Right ventricle myocardium inferior (tissue), 1 donor: ENCODE measurements around the gene CSNK2A2. TPM values are rescaled to one million over a fixed set of nuclear protein-coding genes. Genes with fewer than 3 reads are reported as not detected.

ENCODE experiments used
- ATAC-seq: fragments of 200-7000 bp; cut with Tn5 transposase; one replicate; pipeline ENCODE4 v1.9.1; 2020; ENCODE audit warnings: mild to moderate bottlenecking, moderate library complexity
- DNase-seq: peaks from one replicate; pipeline ENCODE4 v3.0.0; 2021; ENCODE audit errors: missing footprints
- intact Hi-C: fragments of 100-400 bp; cut with DNase I; formaldehyde crosslinking; loops from one replicate; pipeline ENCODE4 v1.11.0; 2022
- total RNA-seq: library from RNA; stranded (reverse); fragmentation: NEBNext Ultra II Directional; extraction: Animal tissue kit (Norgen Biotek cat#: 25700); gene quantifications from one replicate; pipeline ENCODE4 v1.2.1, GENCODE V29; 2021
- donor health status: DM: no; HTN: yes; CAD: no; lungs with severe emphysema.

Gene CSNK2A2
- total RNA-seq, 1 donor from 2014 or later = 29.7 TPM

- ATAC-seq = no peak
- DNase-seq = no peak
Observed at GRCh38 chr16:58121132-58121531, 76.8 kb downstream of the CSNK2A2 start.

GRCh38 chr16:58120234-58120633 lies 77.7 kb downstream of the CSNK2A2 start:
- DNase-seq (no peak), ATAC-seq (no peak)
- intact Hi-C loops = no loop called here

More at GRCh38 chr16:58121132-58121531, 76.8 kb downstream of the CSNK2A2 start:
- intact Hi-C loops = no loop called here

GRCh38 chr16:58119509-58119845 lies 78.4 kb downstream of the CSNK2A2 start:
- peak; percentile 18 for ATAC-seq
- no peak for DNase-seq
- intact Hi-C loops = no loop called here

- no peak for DNase-seq
- peak; percentile 80 for ATAC-seq
- intact Hi-C loops = no loop called here
Observed at GRCh38 chr16:58118801-58119508, 79.0 kb downstream of the CSNK2A2 start.

GRCh38 chr16:58116529-58116928 lies 81.4 kb downstream of the CSNK2A2 start:
- no peak for DNase-seq
- ATAC-seq = no peak
- intact Hi-C loops = no loop called here

- intact Hi-C loops = no loop called here
- no peak for DNase-seq
- ATAC-seq = no peak
Observed at GRCh38 chr16:58116081-58116480, 81.8 kb downstream of the CSNK2A2 start.

- no peak for ATAC-seq
- DNase-seq = no peak
- intact Hi-C loops = no loop called here
Observed at GRCh38 chr16:58114827-58115825, 82.8 kb downstream of the CSNK2A2 start.

- DNase-seq = no peak
- ATAC-seq = no peak
- intact Hi-C loops = no loop called here
Observed at GRCh38 chr16:58111302-58111627, 86.6 kb downstream of the CSNK2A2 start.

- ATAC-seq = no peak
- intact Hi-C loops = no loop called here
- no peak for DNase-seq
Observed at GRCh38 chr16:58110571-58111301, 87.2 kb downstream of the CSNK2A2 start.

- ATAC-seq = no peak
- intact Hi-C loops = no loop called here
- no peak for DNase-seq
Observed at GRCh38 chr16:58109881-58110280, 88.0 kb downstream of the CSNK2A2 start.

- intact Hi-C loops = no loop called here
- ATAC-seq = no peak
- no peak for DNase-seq
Observed at GRCh38 chr16:58109330-58109729, 88.6 kb downstream of the CSNK2A2 start.

Other genes with a start within 250 kb of the CSNK2A2 start
- not detected for gene CNGB1, start 227.0 kb downstream of the CSNK2A2 start, total RNA-seq
- 7.0 TPM for gene ZNF319, start 197.4 kb downstream of the CSNK2A2 start, total RNA-seq
- 36.2 TPM for gene USB1, start 196.7 kb downstream of the CSNK2A2 start, total RNA-seq
- 70.3 TPM for gene MMP15, start 172.4 kb downstream of the CSNK2A2 start, total RNA-seq
- gene CFAP20, start 68.7 kb downstream of the CSNK2A2 start, total RNA-seq = 34.8 TPM
- gene PRSS54, start 96.9 kb upstream of the CSNK2A2 start, total RNA-seq = not detected
- 6.5 TPM for gene GINS3, start 194.4 kb upstream of the CSNK2A2 start, total RNA-seq